Measurements from ENCODE around the gene CAND1.
"Not testable (repeated sequence)": the region's sequence is repeated elsewhere in the genome, so short reads cannot be mapped to it uniquely, and the experiment has no call there.

CAND1 gene

GRCh38 chr12:67280572-67280971 is 11.4 kb downstream of the CAND1 start:
- no peak for DNase-seq (ENCODE audit: low read depth)

GRCh38 chr12:67284561-67284960 is 15.4 kb downstream of the CAND1 start:
- no peak for DNase-seq (ENCODE audit: low read depth)

- DNase-seq (ENCODE audit: low read depth): no peak
Measured at GRCh38 chr12:67286257-67286656, 17.1 kb downstream of the CAND1 start.

DNA sequence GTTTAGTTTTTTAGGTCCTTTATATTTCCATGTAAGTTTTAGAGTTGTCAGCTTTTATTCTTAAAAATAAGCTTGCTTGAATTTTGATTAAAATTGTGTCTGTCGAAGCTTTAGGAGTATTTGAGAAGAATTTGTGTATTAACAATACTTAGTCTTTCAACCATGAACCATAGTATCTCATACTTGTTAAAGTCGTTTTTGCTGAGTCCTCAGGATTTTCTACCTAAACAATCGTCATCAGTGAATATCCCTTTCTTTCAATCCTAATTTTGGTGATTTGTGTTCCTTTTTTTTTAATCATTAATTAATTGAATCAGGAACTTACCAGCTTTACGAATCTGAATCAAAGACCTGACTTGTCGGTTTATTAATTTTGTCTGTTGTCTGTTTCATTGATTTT is 18.2 kb downstream of the CAND1 start:
- no peak for DNase-seq (ENCODE audit: low read depth)

DNA sequence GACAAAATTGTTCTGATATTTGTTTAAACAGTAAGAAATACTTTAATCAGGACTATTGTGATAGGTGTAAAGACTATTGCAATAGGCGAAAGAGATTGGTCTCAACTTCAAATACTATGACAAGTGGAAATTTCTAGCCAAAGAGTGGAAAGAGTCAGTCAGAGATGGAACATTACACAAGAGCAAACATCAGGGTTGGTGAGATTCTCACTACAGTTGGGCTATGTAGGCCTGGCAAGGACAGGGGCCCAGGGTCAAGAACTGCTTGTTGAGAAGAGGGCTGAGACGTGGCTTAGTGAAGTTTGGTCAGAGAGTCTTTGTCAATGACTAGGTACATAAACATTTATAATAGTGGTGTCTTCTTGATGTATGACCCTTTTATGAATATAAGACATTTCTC is 19.4 kb downstream of the CAND1 start:
- no peak for DNase-seq (ENCODE audit: low read depth)

- no peak for DNase-seq (ENCODE audit: low read depth)
Measured at GRCh38 chr12:67290378-67290777, 21.2 kb downstream of the CAND1 start.

DNA sequence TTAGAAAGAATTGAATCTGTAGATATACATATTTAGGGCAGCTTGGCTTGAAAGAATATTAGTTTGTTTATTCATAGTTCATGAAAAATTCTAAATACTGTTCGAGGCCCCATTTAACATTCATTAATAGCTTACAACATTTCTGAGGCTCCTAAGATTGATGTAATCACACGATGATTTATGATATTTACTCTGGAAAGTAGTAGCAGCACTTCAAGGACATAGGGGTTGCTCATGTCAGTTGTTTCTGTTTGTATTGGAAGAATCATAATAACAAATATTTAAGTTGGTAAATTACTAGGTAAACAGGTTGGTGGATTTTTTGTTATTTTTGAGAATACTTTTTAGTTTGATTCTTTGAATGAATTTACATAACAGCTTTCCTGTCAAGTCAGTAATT is 30.4 kb downstream of the CAND1 start:
- no peak for DNase-seq (ENCODE audit: low read depth)

DNA sequence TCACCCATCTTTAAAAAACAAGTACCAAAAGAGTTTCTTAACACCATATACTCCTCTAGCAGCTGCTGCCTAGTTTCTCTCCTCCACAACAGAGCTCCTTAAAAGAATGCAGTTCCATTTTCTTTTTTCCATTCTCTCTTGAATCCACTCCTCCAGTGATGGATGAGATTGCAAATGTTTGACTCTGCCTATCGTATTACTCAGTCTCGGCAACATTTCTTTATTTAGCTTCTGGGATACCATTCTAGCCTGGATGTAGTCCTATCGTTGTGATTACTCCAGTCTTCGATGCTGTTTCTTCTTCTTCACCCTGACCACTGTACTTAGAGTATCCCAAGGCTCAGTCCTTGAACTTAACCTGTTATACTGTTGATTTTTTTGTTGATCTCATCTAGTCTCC is 30.8 kb downstream of the CAND1 start:
- DNase-seq (ENCODE audit: low read depth): no peak

DNA sequence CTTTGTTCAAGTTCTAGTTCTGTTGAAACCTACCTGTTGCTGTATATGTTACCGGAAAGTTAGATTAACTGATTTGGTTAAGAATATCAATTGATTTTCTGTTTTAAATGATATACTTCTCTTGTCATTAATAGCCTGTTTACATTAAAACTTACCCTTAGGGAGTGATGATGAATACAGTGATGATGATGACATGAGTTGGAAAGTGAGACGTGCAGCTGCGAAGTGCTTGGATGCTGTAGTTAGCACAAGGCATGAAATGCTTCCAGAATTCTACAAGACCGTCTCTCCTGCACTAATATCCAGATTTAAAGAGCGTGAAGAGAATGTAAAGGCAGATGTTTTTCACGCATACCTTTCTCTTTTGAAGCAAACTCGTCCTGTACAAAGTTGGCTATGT is 33.0 kb downstream of the CAND1 start:
- no peak for DNase-seq (ENCODE audit: low read depth)

GRCh38 chr12:67305544-67305943 is 36.4 kb downstream of the CAND1 start:
- DNase-seq (ENCODE audit: low read depth): no peak

- no peak for DNase-seq (ENCODE audit: low read depth)
Measured at GRCh38 chr12:67306712-67307111, 37.6 kb downstream of the CAND1 start.

DNA sequence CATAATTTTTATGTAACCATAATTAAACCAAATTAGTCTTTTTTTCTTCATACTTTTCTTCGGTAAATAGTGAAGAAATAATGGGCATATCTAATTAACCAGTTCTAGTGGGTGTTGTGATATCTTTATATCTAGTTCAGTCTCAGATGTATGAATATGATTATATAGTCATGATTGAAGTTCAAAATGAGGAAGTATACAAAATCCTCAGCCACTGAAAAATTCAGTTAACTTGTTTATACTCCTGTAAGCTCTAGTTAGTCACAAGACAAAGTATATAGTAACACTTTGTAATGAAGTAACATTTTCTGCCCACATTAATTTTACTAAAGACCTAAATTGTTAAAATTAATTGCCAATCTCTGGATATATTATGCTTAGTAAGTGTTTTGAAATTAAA is 46.5 kb downstream of the CAND1 start:
- no peak for DNase-seq (ENCODE audit: low read depth)

DNA sequence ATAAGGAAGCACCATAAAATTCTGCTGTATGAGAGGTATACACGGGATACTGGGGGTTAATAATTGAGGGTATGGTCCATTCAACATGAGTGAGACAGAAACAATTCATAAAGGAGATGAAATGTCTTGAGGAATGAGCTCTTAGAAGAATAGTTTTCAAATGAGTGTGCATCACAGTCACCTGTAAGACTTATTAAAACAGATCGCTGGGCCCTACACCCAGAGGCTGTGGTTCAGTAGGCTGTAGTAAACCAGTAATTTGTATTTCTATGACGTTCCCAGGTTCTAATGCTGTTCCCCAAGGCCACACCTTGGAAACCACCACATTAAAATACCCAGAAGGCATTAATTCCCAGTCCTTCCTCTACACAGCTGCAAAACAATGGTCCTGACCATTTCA is 49.6 kb downstream of the CAND1 start:
- no peak for DNase-seq (ENCODE audit: low read depth)

DNA sequence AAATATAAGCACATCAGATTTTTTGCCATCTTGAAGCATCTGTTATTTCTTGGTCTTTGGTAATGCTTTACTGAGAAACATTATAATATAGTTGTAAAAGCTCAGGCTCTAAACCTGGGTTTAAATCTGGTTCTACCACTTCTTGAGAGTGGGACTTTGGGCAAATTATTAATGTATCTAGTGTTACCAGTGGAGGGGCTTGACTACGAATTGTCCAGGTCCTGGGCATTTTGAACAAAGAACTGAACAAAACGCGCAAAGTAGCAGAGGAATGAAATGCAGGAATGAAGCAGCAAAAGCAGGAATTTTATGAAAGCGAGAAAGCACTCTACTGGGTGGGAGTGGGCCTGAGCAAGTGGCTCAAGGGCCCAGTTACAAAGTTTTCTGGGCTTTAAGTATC is 50.8 kb downstream of the CAND1 start:
- DNase-seq (ENCODE audit: low read depth): no peak

DNA sequence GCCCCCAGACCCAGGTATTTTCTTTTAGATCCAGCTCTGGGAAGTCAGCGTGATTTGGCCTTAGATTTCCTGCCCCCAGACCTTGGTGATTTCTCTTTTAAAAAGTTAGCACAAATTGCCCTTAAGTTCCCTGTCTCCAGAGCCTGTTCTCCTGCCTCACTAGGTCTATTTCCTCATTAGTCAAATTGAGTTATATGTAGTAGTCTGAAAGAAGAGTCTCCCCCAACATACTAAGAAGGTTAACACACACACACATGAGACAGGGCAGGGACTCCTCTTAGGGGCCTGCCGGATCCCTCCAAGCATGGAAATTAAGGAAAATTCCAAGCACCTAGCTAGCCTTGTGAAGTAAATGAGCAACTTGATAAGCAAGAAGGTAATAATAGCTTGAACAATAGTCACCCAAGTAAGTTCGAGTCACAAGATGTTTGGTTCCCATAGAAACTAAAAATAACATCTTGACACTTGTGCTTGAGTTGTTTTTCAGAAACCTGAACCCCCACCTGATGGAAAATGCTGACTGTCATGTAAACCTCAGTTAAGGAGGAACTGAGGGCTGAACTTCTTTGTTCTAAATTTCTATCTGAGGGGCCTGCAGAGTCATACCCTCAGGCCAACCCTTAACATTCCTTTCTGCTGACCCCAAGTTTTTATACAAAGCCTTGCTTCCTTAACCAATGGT is 51.6 kb downstream of the CAND1 start:
- DNase-seq (ENCODE audit: low read depth): no peak

GRCh38 chr12:67322580-67322979 is 53.4 kb downstream of the CAND1 start:
- DNase-seq (ENCODE audit: low read depth): no peak

GRCh38 chr12:67323007-67323406 is 53.8 kb downstream of the CAND1 start:
- no peak for DNase-seq (ENCODE audit: low read depth)

GRCh38 chr12:67326637-67327036 is 57.5 kb downstream of the CAND1 start:
- DNase-seq (ENCODE audit: low read depth): no peak

DNA sequence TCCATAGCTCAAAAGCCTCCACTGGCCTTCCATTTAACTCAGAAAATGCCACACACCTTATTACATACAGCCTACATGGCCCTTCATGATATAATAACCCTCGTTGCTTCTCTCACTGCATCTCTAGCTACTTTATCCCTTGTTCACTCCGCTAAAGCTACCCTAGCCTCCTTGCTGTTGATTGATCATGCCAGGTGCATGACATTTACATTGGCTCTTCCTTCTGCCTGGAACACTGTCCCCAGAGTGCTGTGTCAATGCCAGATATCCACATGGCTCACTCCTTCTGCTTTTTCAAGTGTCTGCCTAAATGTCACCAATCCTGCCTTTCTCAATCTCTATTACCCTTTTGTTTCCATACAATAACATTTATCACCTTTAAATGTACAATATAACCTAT is 58.3 kb downstream of the CAND1 start:
- no peak for DNase-seq (ENCODE audit: low read depth)

DNA sequence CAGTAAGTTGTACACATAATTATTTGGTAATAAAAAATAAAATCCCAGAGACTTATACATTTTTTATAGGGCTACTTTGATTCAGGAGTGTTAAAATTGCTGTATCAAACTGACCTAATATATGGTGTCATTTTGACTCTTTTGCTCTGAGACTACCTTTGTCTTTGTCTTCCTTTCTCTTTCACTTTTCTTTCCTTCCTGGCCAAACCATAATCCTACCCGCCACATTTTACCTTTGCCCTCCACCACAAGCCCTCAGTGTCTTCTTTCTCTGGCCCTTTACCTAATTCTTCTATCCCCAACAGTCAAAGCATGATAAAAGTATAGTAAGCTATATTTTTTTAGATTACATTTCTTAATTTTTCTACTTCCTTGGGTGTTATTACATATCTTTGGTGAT is 62.0 kb downstream of the CAND1 start:
- DNase-seq (ENCODE audit: low read depth): no peak

- DNase-seq (ENCODE audit: low read depth): no peak
Measured at GRCh38 chr12:67331828-67332227, 62.7 kb downstream of the CAND1 start.

GRCh38 chr12:67333649-67334048 is 64.5 kb downstream of the CAND1 start:
- DNase-seq (ENCODE audit: low read depth): no peak

- no peak for DNase-seq (ENCODE audit: low read depth)
Measured at GRCh38 chr12:67338426-67338825, 69.3 kb downstream of the CAND1 start.

- no peak for DNase-seq (ENCODE audit: low read depth)
Measured at GRCh38 chr12:67339530-67339929, 70.4 kb downstream of the CAND1 start.

GRCh38 chr12:67341086-67341485 is 71.9 kb downstream of the CAND1 start:
- DNase-seq (ENCODE audit: low read depth): not testable (repeated sequence)

All from HS-27A (cell line).